EH (cell line): ENCODE measurements around the gene FBLN2.
"Not testable (repeated sequence)": the region's sequence is repeated elsewhere in the genome, so short reads cannot be mapped to it uniquely, and the experiment has no call there.

ENCODE experiments used
- DNase-seq: peaks from one replicate; pipeline ENCODE4 v3.0.0-alpha.2; 2015; ENCODE audit warnings: low read depth

The FBLN2 gene

GRCh38 chr3:13549623-13550422 is 898 bp downstream of the FBLN2 start:
- peak; percentile 48 for DNase-seq

DNA sequence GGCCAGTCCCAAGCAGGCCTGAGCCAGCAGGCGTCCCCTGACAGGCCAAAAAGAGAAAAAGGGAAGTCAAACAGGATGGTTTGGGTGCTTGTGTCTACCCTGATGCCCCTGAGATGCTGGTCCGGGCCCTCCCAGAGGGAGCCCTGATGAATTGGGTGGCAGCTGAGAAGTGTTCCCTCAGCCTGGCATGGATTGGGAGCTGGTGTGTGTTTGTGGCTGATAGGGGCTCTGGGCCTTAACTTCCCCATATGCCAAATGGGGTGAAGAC is 1.4 kb downstream of the FBLN2 start:
- no peak for DNase-seq

- DNase-seq: no peak
These were observed 2.0 kb downstream of the FBLN2 start for GRCh38 chr3:13550791-13551360.

- DNase-seq: no peak
These were observed 4.1 kb downstream of the FBLN2 start for GRCh38 chr3:13552857-13553652.

GRCh38 chr3:13553686-13554085 is 4.8 kb downstream of the FBLN2 start:
- no peak for DNase-seq

- DNase-seq: no peak
These were observed 6.8 kb downstream of the FBLN2 start for GRCh38 chr3:13555753-13556152.

DNA sequence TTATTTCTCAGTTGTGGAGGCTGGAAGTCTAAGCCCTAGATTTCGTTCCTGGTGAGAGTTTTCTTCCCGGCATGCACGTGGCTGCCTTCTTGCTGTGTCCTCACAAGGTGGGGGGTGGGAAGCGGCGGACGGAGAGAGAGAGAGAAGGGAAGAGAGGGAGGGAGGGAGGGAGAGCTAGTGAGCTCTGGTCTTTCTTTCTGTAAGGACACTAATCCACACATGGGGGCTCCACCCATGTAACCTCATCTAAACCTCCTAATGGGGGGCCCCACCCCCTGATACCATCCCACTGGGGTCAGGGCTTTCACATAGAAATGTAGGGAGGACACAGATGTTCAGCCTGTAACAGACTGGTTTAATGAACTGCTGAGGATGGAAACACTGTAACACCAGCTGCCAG is 7.3 kb downstream of the FBLN2 start:
- no peak for DNase-seq

- DNase-seq: no peak
These were observed 8.0 kb downstream of the FBLN2 start for GRCh38 chr3:13556917-13557316.

DNA sequence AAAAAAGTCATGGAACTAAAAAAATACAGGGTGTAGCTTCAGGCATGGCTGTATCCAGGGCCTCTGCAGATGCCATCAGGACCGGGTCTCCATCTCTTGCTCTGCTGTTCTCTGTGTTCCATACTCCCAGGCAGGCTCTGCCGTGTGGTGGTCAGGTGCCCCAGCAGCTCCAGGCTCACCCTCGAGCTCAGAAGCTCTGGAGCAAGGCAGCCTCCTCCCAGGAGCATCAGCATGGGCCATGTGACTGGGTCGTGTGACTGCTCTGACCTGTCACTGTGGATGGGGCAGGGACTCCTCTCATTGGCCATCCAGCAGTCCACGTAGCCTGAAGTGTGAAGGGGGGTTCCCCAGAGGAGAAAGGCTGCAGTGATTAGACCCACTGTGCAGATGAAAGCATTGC is 8.5 kb downstream of the FBLN2 start:
- no peak for DNase-seq

DNA sequence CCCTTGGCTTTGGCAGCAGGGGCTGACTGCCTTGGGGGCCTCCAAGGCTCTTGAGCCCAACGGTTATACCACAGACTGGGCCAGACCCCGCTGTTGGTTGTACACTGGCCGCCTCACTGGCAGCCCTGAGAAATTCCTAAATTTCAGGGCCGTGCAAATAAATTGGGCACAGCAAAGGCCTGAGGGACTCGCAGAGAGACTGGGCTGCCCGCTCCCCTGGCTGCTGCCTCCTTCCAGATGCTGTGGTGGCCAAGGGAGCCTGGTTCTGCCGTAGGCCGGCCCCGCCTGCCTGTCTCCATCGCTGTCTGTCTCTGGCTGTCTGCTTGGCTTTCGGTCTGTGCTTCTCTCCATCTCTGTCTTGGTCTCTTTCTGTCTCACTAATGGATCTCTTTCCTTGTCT is 9.0 kb downstream of the FBLN2 start:
- no peak for DNase-seq

DNA sequence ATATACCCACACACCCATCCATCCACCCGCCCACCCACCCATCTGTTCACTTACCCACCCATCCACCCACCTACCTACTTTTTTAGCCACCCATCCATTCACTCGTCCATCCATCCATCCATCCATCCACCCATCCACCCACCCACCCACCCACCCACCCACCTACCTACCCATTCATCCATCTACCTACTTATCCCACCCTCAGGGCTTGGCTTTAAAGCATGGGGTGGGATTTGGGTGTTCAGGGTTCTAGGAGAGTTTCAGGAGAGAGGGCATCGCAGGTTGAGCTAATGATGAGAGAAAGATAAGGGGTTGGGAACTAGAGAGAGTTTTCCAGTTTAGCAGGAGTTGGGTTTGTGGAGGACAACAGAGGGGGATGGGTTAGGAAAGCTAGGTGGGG is 9.7 kb downstream of the FBLN2 start:
- no peak for DNase-seq

GRCh38 chr3:13559764-13560525 is 11.0 kb downstream of the FBLN2 start:
- DNase-seq: no peak

- DNase-seq: peak; percentile 75
These were observed 12.5 kb downstream of the FBLN2 start for GRCh38 chr3:13561376-13561775.

DNA sequence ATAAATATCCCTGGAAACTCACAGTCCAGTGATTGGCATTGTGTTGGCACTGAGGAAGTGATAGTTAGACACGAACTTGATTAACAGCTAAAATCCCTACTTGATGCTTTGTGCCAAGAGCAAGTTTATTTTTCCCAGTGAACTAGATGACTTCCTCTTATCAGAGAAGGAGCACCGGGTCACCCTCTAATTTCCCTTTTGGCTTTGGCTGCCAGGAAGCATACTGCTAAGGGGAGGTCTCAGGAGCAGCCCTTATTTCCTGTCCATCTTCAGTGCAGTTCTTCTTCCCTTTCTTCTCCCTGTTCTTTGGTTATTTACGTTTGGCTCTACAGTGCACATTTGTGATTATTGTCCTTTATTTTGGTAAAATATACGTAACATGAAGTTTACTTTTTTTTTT is 13.0 kb downstream of the FBLN2 start:
- no peak for DNase-seq

- not testable (repeated sequence) for DNase-seq
These were observed 13.5 kb downstream of the FBLN2 start for GRCh38 chr3:13562421-13562820.

DNA sequence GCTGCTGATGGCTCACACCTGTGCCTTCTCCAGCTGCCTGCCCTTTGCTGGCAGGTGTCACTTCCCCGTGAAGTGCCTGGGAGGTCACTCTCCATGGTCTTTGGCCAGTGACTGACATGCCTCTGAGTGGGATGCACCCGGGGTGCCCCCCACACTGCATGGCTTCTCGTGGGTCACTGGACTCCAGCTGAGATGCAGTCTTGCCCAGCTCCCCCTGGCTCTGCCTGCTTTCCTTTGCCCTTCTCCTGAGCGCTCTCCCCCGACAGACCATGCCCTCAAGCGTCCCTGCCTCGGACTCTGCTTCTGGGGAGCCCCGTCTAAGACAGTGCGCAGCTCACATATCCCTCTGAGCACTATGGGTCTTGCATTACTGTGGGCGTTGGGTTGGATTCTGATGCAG is 14.4 kb downstream of the FBLN2 start:
- no peak for DNase-seq

- no peak for DNase-seq
These were observed 15.0 kb downstream of the FBLN2 start for GRCh38 chr3:13563911-13564310.

DNA sequence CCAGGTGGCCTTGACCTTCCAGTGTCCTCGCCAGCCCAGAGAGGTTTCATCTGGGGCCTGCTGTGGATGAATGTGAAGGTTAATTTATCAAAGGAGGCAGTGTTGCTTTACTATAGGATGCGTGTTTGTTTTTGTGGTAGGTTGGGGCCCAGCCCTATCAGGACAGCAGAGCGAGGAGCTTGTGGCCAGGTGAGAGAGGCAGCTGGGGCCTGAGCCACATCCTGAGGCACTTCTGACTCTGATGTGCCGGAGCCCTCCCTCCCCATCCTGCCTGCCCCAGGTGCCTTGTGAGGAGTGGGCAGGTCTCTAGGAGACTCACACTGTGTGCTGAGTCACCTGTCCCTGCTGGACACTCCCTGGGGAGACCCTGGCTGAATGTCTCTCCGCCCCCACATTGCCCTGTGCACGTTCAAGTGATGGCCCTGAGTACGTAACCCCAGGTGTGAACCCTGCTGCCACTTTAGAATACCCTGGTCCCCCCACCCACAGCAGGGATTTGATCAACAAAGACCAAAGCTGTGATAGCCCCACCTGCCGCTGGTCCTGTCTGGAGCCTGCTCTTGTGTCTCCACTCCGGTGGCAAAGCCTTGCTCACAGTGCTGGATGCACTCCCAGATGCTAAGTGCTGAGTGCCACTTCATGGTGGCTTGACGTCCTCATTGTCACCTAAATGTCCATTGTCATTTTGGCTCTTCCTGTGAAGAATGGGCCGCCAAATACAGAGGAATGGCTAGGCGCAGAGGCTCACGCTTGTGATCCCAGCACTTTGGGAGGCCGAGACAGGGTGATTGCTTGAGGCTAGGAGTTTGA is 16.0 kb downstream of the FBLN2 start:
- DNase-seq: no peak

- DNase-seq: no peak
These were observed 16.9 kb downstream of the FBLN2 start for GRCh38 chr3:13565581-13566452.

GRCh38 chr3:13566453-13566748 is 17.5 kb downstream of the FBLN2 start:
- DNase-seq: no peak

DNA sequence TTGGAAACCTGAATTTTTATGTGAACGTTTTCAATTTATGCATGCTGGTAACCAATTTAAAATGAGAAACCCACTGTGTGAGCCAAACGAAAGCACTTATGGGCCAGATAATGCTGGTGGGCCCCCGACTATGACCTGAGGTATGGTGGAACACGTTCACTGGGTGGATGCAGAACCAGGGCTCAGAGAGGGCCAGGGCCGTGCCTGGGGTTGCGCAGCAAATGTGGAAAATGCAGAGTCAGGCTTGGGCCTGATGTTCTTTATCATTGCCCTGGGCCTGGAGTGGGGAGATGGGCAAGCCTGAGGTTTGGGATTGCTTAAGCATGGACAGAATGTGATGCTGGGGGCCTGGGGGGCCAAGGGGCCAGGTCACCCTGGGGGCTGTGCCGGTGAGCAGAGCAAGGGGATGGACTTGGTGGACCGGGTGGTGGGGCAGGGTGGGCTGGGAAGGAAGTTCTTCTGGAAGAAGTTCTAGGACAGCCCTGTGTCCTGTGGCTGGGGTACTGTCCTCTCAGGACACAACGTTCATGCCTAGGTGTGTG is 17.9 kb downstream of the FBLN2 start:
- no peak for DNase-seq
